Vagina (tissue), 2 donors: Measurements from ENCODE around the gene GATA6.

Experiments used
- POLR2A ChIP-seq, 2 donors: fragments of 450-650 bp; IDR thresholded peaks; one replicate each; pipeline ENCODE4 v1.6.1; 2017; ENCODE audit warnings: antibody characterized with exemption in 2 of 2, mild to moderate bottlenecking in 2 of 2, moderate library complexity in 2 of 2
- TF ChIP-seq, protein P1 (sequence below), 3 experiments: fragments of 450-650 bp in 2 of 3; fragments of 200-600 bp in 1 of 3; sonication (generic) in 1 of 3; IDR thresholded peaks; one replicate each; pipeline ENCODE4 v1.5.1; 2017 to 2019; ENCODE audit warnings: antibody characterized with exemption in 3 of 3, mild to moderate bottlenecking in 2 of 3, moderate library complexity in 2 of 3

GRCh38 chr18:22191923-22192322, 22.5 kb downstream of the GATA6 start:
- TF ChIP-seq, protein P1, sequence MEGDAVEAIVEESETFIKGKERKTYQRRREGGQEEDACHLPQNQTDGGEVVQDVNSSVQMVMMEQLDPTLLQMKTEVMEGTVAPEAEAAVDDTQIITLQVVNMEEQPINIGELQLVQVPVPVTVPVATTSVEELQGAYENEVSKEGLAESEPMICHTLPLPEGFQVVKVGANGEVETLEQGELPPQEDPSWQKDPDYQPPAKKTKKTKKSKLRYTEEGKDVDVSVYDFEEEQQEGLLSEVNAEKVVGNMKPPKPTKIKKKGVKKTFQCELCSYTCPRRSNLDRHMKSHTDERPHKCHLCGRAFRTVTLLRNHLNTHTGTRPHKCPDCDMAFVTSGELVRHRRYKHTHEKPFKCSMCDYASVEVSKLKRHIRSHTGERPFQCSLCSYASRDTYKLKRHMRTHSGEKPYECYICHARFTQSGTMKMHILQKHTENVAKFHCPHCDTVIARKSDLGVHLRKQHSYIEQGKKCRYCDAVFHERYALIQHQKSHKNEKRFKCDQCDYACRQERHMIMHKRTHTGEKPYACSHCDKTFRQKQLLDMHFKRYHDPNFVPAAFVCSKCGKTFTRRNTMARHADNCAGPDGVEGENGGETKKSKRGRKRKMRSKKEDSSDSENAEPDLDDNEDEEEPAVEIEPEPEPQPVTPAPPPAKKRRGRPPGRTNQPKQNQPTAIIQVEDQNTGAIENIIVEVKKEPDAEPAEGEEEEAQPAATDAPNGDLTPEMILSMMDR (IDR thresholded peaks at IDR 0.05) = no peak
- no peak for TF ChIP-seq POLR2A (IDR thresholded peaks at IDR 0.05)
